T-helper 17 cell (primary cell): ENCODE data around the gene ANKRD9. TPM values are rescaled to one million over a fixed set of nuclear protein-coding genes. Genes with fewer than 3 reads are reported as not detected.
"Not testable (repeated sequence)": the region's sequence is repeated elsewhere in the genome, so short reads cannot be mapped to it uniquely, and the experiment has no call there.

Experiments
- ATAC-seq: fragments of 150-1000 bp; cut with Tn5 transposase; 2 replicates; pipeline ENCODE4 v1.10.0; 2021; ENCODE audit warnings: mild to moderate bottlenecking, moderate library complexity
- DNase-seq, 3 donors: peaks; one replicate each; pipeline versions ENCODE4 v3.0.0 to v3.0.0-alpha.2; 2020 to 2021
- H3K9me3 ChIP-seq: one replicate; pipeline ENCODE4 v1.7.0; 2013; ENCODE audit warnings: low read length, mild to moderate bottlenecking; ENCODE audit not compliant: control insufficient read depth, poor library complexity, severe bottlenecking
- H3K27ac Mint-ChIP-seq: one replicate; pipeline ENCODE4 v1.8.0; 2022; ENCODE audit warnings: mild to moderate bottlenecking, moderate library complexity, mixed read lengths
- H3K27me3 Mint-ChIP-seq: one replicate; pipeline ENCODE4 v1.8.0; 2022; ENCODE audit warnings: mixed read lengths
- H3K36me3 Mint-ChIP-seq: one replicate; pipeline ENCODE4 v1.8.0; 2022; ENCODE audit warnings: low read depth, mixed read lengths
- H3K4me1 Mint-ChIP-seq: one replicate; pipeline ENCODE4 v1.8.0; 2022; ENCODE audit warnings: mild to moderate bottlenecking, mixed read lengths
- H3K4me3 Mint-ChIP-seq: one replicate; pipeline ENCODE4 v1.8.0; 2022; ENCODE audit warnings: mild to moderate bottlenecking, moderate library complexity, mixed read lengths
- total RNA-seq, 4 donors: library from RNA in 2 of 4; stranded (reverse) in 2 of 4; gene quantifications; one replicate each; pipeline ENCODE4 v1.2.3 and lab custom pipeline; 2022 to 2026

The ANKRD9 gene, protein sequence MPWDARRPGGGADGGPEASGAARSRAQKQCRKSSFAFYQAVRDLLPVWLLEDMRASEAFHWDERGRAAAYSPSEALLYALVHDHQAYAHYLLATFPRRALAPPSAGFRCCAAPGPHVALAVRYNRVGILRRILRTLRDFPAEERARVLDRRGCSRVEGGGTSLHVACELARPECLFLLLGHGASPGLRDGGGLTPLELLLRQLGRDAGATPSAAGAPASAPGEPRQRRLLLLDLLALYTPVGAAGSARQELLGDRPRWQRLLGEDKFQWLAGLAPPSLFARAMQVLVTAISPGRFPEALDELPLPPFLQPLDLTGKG
- total RNA-seq, result 10 to 100 TPM in 1 of 2 donors, 1 to 10 TPM in 1; 3.3 to 17.6 TPM
- total RNA-seq (lab: John Stamatoyannopoulos, UW), result 7.5 to 8.6 reads per million in 2 donors

- Mint-ChIP-seq H3K27me3 (no peaks in the 10 kb centered on the region), H3K36me3 (no peaks in the 10 kb centered on the region), H3K4me1 (peaks cover 7% of the 10 kb centered on the region), H3K4me3 (peak within 1 kb of the TSS; percentile 88), H3K27ac (no peak within 1 kb of the TSS)
- H3K9me3 ChIP-seq, result no peaks in the 10 kb centered on the region
- ATAC-seq (peak; percentile 84), DNase-seq (peak; percentile 62 to 84 (median 82))
Observed at GRCh38 chr14:102509746-102510615, at the start of gene ANKRD9. Gene ANKRD9, minus strand, starts transcription at chr14:102509776. Its CDS starts 1,887 bp downstream, at chr14:102507889.

DNA sequence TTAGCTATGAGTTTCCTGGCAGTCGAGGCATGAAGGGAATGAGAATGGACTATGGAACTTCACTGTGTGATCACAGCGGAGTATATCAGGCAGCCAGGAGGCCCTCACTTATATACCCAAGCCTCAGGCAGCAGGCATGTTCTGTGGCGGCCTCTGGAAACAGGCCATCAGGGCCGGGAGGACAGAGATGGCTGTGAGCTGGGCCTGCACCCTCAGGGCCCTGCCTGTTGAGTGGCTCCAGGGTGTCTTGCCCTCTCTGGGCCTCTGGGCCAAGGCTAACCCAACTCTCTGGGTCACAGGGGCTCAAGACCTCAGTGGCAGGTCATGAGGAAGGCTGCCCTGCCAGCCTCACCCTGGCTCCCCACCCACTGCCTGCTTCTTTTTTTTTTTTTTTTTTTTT lies 49.0 kb upstream of the ANKRD9 start:
- Mint-ChIP-seq H3K27ac (no peak overlapping the region), H3K4me1 (no peaks in the 10 kb centered on the region), H3K36me3 (no peaks in the 10 kb centered on the region), H3K27me3 (no peaks in the 10 kb centered on the region), H3K4me3 (no peak overlapping the region)
- ATAC-seq (no peak), DNase-seq (no peak)
- H3K9me3 ChIP-seq, result no peaks in the 10 kb centered on the region

- no peaks in the 10 kb centered on the region for H3K9me3 ChIP-seq
- Mint-ChIP-seq H3K4me1 (no peaks in the 10 kb centered on the region), H3K27ac (no peak overlapping the region), H3K36me3 (no peaks in the 10 kb centered on the region), H3K27me3 (no peaks in the 10 kb centered on the region), H3K4me3 (peak overlapping the region; percentile 25)
- ATAC-seq (no peak), DNase-seq (no peak)
Observed at GRCh38 chr14:102557434-102558226, 48.1 kb upstream of the ANKRD9 start.

DNA sequence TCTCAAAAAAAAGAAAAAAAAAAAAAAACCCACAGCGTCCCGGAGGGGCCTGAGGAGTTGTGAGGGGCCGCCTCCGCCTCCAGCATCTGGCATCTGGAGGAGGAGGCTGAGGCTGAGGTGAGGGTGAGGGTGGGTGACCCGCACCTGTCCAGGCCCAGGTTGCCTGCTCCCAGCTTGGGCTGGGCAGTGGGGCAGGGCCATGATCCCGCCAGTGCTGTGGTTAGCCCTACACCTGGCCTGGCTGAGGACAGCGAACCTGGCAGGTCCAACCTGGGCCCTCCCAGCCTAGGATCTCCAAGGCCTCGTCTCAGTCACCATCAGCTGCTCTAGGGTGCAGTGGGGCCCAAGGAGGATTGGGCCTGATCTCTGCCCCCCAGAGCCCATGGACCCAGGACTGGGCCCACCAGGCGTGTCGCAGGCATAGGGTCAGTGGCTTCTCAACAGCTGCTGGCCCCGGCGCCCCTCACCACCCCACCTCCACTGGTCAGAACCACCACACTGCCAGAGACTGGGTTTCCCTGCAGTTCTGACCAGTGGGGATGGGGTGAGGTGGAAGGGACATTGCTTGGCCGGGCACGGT lies 46.6 kb upstream of the ANKRD9 start:
- ATAC-seq (no peak), DNase-seq (no peak)
- Mint-ChIP-seq H3K27me3 (no peaks in the 10 kb centered on the region), H3K4me1 (no peaks in the 10 kb centered on the region), H3K27ac (peak overlapping the region; percentile 27), H3K36me3 (no peaks in the 10 kb centered on the region), H3K4me3 (no peak overlapping the region)
- no peaks in the 10 kb centered on the region for H3K9me3 ChIP-seq

- Mint-ChIP-seq H3K36me3 (no peaks in the 10 kb centered on the region), H3K4me1 (no peaks in the 10 kb centered on the region), H3K27me3 (peaks cover 8% of the 10 kb centered on the region), H3K27ac (peak overlapping the region; percentile 27), H3K4me3 (peak overlapping the region; percentile 82)
- H3K9me3 ChIP-seq, result no peaks in the 10 kb centered on the region
- DNase-seq, result peak; percentile 30 to 46 (median 42)
- peak; percentile 93 for ATAC-seq
Observed at GRCh38 chr14:102554821-102555819, 45.5 kb upstream of the ANKRD9 start.

- H3K27ac Mint-ChIP-seq, result no peak overlapping the region
- no peak overlapping the region for H3K4me3 Mint-ChIP-seq
- no peaks in the 10 kb centered on the region for H3K4me1 Mint-ChIP-seq
- peaks cover under 1% of the 10 kb centered on the region for H3K36me3 Mint-ChIP-seq
- ATAC-seq (no peak), DNase-seq (no peak)
- H3K27me3 Mint-ChIP-seq, result peaks cover 26% of the 10 kb centered on the region
- H3K9me3 ChIP-seq, result no peaks in the 10 kb centered on the region
Observed at GRCh38 chr14:102551995-102552705, 42.6 kb upstream of the ANKRD9 start.

- not testable (repeated sequence) for H3K9me3 ChIP-seq, H3K36me3 Mint-ChIP-seq, H3K27ac Mint-ChIP-seq, H3K4me3 Mint-ChIP-seq, H3K4me1 Mint-ChIP-seq, ATAC-seq, DNase-seq
- H3K27me3 Mint-ChIP-seq, result peaks cover 34% of the 10 kb centered on the region
Observed at GRCh38 chr14:102550927-102551401, 41.4 kb upstream of the ANKRD9 start.

GRCh38 chr14:102548616-102549240 lies 39.2 kb upstream of the ANKRD9 start:
- no peak overlapping the region for H3K27ac Mint-ChIP-seq
- no peaks in the 10 kb centered on the region for H3K9me3 ChIP-seq
- H3K27me3 Mint-ChIP-seq, result peaks cover 44% of the 10 kb centered on the region
- H3K36me3 Mint-ChIP-seq, result peaks cover 6% of the 10 kb centered on the region
- no peak overlapping the region for H3K4me3 Mint-ChIP-seq
- H3K4me1 Mint-ChIP-seq, result peaks cover 8% of the 10 kb centered on the region
- no peak for ATAC-seq
- no peak for DNase-seq

DNA sequence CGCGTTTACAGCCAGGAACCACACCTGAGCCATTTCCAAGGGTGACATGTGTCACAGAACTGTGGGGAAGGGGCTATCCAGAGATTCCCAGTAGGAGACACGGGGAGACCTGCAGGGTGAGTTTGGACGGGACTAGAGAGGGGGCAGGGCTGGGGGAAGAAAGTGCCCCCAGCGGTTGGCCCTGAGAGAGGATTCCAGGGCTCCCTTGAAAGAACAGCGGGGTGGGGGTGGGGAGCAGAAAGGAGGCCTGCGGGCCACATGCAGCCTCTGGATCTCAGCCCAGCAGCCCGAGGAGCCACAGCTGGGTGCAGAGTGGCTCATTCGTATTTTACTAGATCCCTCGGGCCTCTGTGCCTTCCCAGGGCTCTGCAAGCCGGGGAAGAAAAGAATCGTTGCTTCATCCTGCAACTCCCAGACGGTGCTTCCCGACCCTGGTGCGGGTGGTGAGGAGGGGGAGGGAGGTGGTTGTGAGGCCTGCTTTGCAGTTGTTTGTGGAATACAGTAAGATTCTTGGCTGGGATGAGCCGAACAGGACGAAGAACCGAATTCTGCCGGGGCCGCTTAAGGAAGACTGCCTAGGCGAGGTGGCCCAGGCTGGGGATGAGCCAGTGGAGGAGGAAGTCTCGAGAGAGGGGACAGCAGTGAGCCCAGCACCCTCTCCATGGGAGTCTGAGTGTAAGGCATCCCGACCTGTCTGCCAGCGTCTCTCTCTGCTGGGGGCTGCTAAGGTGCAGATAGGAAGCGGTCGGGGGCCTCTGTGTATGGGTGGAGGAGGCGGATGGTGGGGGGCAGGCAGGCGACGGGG lies 36.1 kb upstream of the ANKRD9 start:
- H3K27ac Mint-ChIP-seq, result no peak overlapping the region
- H3K4me3 Mint-ChIP-seq, result peak overlapping the region; percentile 64
- H3K4me1 Mint-ChIP-seq, result peaks cover 8% of the 10 kb centered on the region
- no peak for ATAC-seq
- no peaks in the 10 kb centered on the region for H3K9me3 ChIP-seq
- H3K27me3 Mint-ChIP-seq, result peaks cover 41% of the 10 kb centered on the region
- no peak for DNase-seq
- H3K36me3 Mint-ChIP-seq, result peaks cover 8% of the 10 kb centered on the region

- ATAC-seq (peak; percentile 73), DNase-seq (peak in 1 of 3 donors; percentile 20)
- no peak overlapping the region for H3K27ac Mint-ChIP-seq
- H3K4me1 Mint-ChIP-seq, result peaks cover 8% of the 10 kb centered on the region
- peaks cover 36% of the 10 kb centered on the region for H3K27me3 Mint-ChIP-seq
- peak overlapping the region; percentile 64 for H3K4me3 Mint-ChIP-seq
- peaks cover 8% of the 10 kb centered on the region for H3K36me3 Mint-ChIP-seq
- H3K9me3 ChIP-seq, result no peaks in the 10 kb centered on the region
Observed at GRCh38 chr14:102544747-102545460, 35.3 kb upstream of the ANKRD9 start.
